GM12874 (cell line): ENCODE data around the gene NADSYN1.

Source experiments
- TF ChIP-seq, protein P1 (sequence below): IDR thresholded peaks from 2 replicates; pipeline ENCODE4 v1.5.1; 2011; ENCODE audit warnings: low read depth, mild to moderate bottlenecking, control low read depth, low read length, moderate library complexity; ENCODE audit not compliant: insufficient read depth

NADSYN1 gene

DNA sequence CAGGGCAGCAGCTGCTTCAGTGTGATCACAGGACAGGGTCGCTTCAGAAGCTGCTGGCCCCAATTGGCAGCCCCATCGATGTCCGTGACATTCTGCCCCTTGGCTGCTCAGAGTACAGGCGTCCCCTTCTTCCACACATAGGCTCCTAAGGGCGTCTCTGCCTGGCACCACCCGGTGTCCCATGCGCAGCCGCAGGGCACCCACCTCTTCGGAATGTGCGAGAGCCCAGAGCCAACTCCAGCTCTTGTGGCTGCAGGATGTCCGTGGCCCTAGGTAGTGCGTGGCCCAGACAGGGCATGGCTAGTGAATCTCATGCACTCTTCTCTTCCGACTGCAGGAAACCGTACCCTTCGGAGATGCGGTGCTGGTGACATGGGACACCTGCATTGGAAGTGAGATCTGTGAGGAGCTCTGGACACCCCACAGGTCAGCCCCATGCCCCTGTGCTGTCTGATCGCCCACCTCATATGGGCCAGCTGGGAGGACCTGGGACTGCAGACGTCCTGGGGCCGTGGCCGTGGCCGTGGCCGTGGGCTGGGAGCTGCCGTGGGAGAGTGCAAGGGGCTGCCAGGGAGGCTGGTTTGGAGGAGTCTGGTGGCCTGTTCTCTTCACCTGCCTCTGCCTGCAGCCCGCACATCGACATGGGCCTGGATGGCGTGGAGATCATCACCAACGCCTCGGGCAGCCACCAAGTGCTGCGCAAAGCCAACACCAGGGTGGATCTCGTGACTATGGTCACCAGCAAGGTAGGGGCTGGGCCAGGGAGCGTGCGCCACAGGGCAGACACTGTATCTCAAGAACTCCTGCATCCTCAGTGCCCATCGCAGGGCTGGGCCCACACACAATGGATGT lies 20.2 kb downstream of the NADSYN1 start:
- TF ChIP-seq, protein P1, sequence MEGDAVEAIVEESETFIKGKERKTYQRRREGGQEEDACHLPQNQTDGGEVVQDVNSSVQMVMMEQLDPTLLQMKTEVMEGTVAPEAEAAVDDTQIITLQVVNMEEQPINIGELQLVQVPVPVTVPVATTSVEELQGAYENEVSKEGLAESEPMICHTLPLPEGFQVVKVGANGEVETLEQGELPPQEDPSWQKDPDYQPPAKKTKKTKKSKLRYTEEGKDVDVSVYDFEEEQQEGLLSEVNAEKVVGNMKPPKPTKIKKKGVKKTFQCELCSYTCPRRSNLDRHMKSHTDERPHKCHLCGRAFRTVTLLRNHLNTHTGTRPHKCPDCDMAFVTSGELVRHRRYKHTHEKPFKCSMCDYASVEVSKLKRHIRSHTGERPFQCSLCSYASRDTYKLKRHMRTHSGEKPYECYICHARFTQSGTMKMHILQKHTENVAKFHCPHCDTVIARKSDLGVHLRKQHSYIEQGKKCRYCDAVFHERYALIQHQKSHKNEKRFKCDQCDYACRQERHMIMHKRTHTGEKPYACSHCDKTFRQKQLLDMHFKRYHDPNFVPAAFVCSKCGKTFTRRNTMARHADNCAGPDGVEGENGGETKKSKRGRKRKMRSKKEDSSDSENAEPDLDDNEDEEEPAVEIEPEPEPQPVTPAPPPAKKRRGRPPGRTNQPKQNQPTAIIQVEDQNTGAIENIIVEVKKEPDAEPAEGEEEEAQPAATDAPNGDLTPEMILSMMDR, result no peak

DNA sequence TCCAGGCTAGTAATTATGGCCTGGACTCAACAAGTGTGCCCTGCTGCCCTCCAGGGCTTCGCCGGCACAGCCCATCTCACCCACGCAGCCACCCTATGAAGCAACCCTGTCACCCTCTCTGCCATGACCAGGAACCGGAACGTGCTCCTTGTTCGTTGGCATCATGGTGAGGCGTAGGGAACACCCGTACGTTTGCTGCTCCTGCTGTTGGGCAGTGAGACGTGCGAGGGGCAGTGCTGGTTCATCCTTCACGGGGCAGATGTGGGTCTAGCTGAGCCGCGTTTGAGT lies 20.7 kb downstream of the NADSYN1 start:
- TF ChIP-seq, protein P1, result no peak

DNA sequence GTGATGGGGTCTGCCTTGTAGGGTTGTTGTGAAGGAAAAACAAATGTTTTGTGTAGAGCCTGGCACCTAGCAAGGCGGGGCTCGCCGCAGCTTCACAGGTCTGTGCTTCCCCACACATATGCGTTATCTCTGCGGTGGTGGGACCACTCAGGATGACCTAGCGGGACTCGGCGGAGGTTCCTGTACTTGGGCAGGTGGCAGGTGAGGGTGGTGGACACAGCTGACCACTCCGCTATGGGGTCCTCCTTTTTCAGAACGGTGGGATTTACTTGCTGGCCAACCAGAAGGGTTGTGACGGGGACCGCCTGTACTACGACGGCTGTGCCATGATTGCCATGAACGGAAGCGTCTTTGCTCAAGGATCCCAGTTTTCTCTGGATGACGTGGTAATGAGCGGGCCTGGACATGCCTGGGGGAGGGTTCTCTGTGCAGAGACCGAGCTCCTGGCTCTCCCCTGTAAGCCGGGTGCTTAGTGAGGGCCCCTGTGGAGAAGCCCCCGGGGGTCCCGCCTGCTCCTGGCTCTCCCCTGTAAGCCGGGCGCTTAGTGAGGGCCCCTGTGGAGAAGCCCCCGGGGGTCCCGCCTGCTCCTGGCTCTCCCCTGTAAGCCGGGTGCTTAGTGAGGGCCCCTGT lies 21.3 kb downstream of the NADSYN1 start:
- TF ChIP-seq, protein P1, result no peak

DNA sequence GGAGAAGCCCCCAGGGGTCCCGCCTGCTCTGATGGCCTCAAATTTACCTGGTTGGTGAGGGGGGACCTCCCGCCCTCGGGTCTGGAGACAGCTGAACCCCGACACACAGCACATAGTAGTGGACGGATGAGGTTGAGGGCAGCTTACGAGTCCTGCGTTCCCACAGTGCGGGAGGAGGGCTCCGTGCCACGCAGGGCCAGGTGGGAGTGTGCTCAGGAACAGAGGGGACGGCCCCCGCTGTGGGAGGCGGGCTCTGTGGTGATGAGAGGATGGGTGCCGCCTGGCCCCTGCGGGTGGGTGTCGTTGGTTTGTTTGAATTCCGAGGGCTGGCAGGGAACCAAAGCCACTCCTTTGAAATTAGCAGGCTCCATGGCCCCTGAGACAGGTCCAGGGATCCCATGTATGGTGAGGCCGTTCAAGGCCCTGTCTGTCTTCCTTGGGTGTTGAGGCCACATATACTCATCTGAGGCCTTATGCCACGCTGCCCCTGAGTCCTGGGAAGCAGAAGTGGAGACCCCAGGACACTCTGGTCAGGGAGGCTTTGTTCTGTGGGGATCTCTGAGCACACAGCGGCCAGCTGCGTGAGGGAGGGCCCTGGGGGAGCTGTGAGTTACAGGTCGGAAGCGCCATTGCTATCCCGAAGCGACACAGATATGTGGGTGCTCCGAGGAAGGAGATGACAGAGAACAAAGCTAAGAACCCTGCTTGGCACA lies 21.9 kb downstream of the NADSYN1 start:
- TF ChIP-seq, protein P1, result no peak

DNA sequence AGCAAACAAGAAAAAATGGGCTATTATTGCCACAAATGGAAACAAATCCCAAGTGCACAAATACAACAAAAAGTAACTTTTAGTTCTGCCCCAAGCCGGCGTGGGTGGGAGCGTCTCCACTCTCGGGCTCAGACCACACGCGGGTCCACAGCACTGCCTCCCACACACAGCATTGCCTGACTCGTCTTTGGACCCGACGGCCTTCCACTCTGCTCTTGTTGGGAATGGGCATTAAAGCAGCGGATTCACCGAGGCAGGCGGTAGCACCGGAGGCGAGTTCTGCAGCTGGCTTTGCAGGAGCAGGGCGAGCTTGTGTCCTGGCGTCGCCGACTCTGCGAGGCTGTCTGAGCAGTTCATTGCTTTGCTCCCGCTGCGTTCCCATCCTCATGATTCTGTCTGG lies 23.0 kb downstream of the NADSYN1 start:
- TF ChIP-seq, protein P1, result no peak

DNA sequence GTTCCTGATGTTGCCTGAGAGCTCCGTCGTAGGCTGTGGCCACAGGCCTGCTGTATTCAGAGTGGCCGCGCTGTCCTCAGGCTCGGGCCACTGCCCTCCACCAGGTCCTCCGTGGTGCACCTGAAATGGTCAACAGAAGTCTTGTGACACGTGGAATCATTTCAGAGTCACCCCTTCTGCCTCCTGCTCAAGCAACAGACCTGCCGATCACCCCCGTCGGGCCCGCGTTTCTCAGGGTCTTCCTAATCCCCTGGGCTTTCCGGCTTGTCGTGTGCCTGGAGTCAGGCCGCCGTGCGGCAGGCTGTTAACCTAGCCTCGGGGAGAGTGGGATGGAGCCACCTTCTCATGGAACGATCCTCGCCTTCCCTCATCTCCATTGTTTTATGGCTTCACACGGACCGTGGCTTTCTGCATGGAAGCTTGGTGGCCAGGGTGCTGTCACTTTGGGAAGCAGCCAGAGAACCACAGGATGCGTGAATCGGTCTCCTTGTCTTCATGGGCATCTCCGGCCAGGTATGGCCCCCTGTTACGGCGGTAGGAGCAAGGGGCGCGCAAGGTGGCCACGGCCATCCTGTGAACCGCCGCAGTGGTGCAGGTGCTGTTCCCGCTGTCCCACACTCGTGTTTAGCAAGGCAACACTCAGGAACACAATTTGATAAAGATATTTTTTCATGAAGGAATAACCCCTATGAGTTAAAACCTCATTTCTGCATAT lies 24.1 kb downstream of the NADSYN1 start:
- TF ChIP-seq, protein P1, result no peak
